HCT116 (cell line): ENCODE data around the gene MRFAP1L1. TPM values are rescaled to one million over a fixed set of nuclear protein-coding genes. Genes with fewer than 3 reads are reported as not detected.

ENCODE experiments used
- ATAC-seq: fragments of 200-7000 bp; cut with Tn5 transposase; 2 replicates; pipeline ENCODE4 v1.9.1; 2020; ENCODE audit warnings: mild to moderate bottlenecking, moderate library complexity
- BruUV-seq: library from RNA; stranded (reverse); fragments of 400-500 nt; replicated peaks from 2 replicates; lab custom pipeline; 2021; lab: Mats Ljungman, UMichigan
- CTCF ChIA-PET: fragments of 300-600 bp; sonication (Branson Sonifier 250); formaldehyde crosslinking; loops from one replicate; lab custom pipeline; 2021; ENCODE audit warnings: antibody characterized with exemption; lab: Charles Lee
- POLR2A ChIA-PET: fragments of 300-600, 350-600 bp; sonication (Branson Sonifier 250); formaldehyde crosslinking; loops from one replicate; lab custom pipeline; 2021; ENCODE audit warnings: antibody characterized with exemption; lab: Charles Lee
- RAD21 ChIA-PET, 2 experiments: fragments of 300-600 bp; sonication (Branson Sonifier 250); formaldehyde crosslinking; loops; one replicate each; lab custom pipeline; 2023; ENCODE audit warnings: low total read pairs in 2 of 2; ENCODE audit not compliant: uncharacterized antibody in 2 of 2, unreplicated experiment in 2 of 2, low non-redundant PET in 1 of 2; lab: Charles Lee
- DNase-seq: peaks from one replicate; pipeline ENCODE4 v3.0.0-alpha.2; 2010; ENCODE audit warnings: low read depth, low spot score
- H2AFZ ChIP-seq: fragments of 200-600 bp; shearing (Covaris generic), sonication (generic); 2 replicates; pipeline ENCODE4 v1.6.1; 2017; ENCODE audit warnings: low read depth, mixed run types, mixed read lengths, antibody characterized with exemption, low read length; ENCODE audit not compliant: poor library complexity, severe bottlenecking
- H3K27ac ChIP-seq: 2 replicates; pipeline ENCODE4 v1.5.1; 2012; ENCODE audit warnings: low read depth, low read length
- H3K27me3 ChIP-seq: fragments of 200-600 bp; sonication (generic); 2 replicates; pipeline ENCODE4 v1.6.1; 2016; ENCODE audit warnings: mixed run types, low read length, mixed read lengths; ENCODE audit not compliant: insufficient read depth
- H3K36me3 ChIP-seq, 2 experiments: fragments of 200-500 bp in 1 of 2; fragments of 200-600 bp in 1 of 2; sonication (Bioruptor generic) in 1 of 2; sonication (generic) in 1 of 2; 2 replicates each; pipeline versions ENCODE4 v1.5.1 to v1.6.1; 2014 to 2016; ENCODE audit warnings: low read length in 2 of 2, inconsistent platforms in 1 of 2, mixed read lengths in 1 of 2, mixed run types in 1 of 2; ENCODE audit not compliant: insufficient read depth in 2 of 2, control insufficient read depth in 1 of 2
- H3K4me1 ChIP-seq, 2 experiments: fragments of 200-600 bp in 1 of 2; sonication (generic) in 1 of 2; 2 replicates each; pipeline versions ENCODE4 v1.5.1 to v1.6.1; 2012 to 2017; ENCODE audit warnings: low read length in 2 of 2, inconsistent platforms in 1 of 2, mild to moderate bottlenecking in 1 of 2, mixed read lengths in 1 of 2, mixed run types in 1 of 2, moderate library complexity in 1 of 2; ENCODE audit not compliant: insufficient read depth in 2 of 2, control insufficient read depth in 1 of 2
- H3K4me2 ChIP-seq: fragments of 200-600 bp; sonication (generic); 2 replicates; pipeline ENCODE4 v1.6.1; 2017; ENCODE audit warnings: mixed run types, low read length, mixed read lengths
- H3K4me3 ChIP-seq, 2 experiments: fragments of 200-600 bp in 1 of 2; sonication (generic) in 1 of 2; replicated peaks in 1 of 2; 2 replicates each; pipeline ENCODE4 v1.5.1; 2011 to 2016; ENCODE audit warnings: low read length in 2 of 2, control low read depth in 1 of 2, low read depth in 1 of 2, mild to moderate bottlenecking in 1 of 2, mixed read lengths in 1 of 2, mixed run types in 1 of 2
- H3K79me2 ChIP-seq: fragments of 200-600 bp; sonication (generic); 2 replicates; pipeline ENCODE4 v1.6.1; 2017; ENCODE audit warnings: mild to moderate bottlenecking, mixed run types, low read length, moderate library complexity, mixed read lengths; ENCODE audit not compliant: insufficient read depth
- H3K9ac ChIP-seq: fragments of 200-600 bp; sonication (generic); 2 replicates; pipeline ENCODE4 v1.6.1; 2016; ENCODE audit warnings: low read length, mixed read lengths
- H3K9me2 ChIP-seq: fragments of 200-600 bp; sonication (generic), shearing (Covaris generic); 2 replicates; pipeline ENCODE4 v1.6.1; 2017; ENCODE audit warnings: mixed run types, mild to moderate bottlenecking, moderate library complexity; ENCODE audit not compliant: insufficient read depth
- H3K9me3 ChIP-seq, 2 experiments: fragments of 200-500 bp in 1 of 2; fragments of 200-600 bp in 1 of 2; sonication (Bioruptor generic) in 1 of 2; sonication (generic) in 1 of 2; 2 replicates each; pipeline ENCODE4 v1.6.1; 2014 to 2017; ENCODE audit warnings: low read length in 2 of 2, mixed read lengths in 2 of 2, inconsistent platforms in 1 of 2, low read depth in 1 of 2, mild to moderate bottlenecking in 1 of 2, mixed run types in 1 of 2, moderate library complexity in 1 of 2; ENCODE audit not compliant: control insufficient read depth in 1 of 2, insufficient read depth in 1 of 2
- H4K20me1 ChIP-seq: fragments of 200-600 bp; sonication (generic), shearing (Covaris generic); 2 replicates; pipeline ENCODE4 v1.6.1; 2017; ENCODE audit warnings: mixed run types, mild to moderate bottlenecking, moderate library complexity; ENCODE audit not compliant: insufficient read depth
- ATF3 ChIP-seq: IDR thresholded peaks from 2 replicates; pipeline ENCODE4 v1.6.1; 2012
- CBX3 ChIP-seq: IDR thresholded peaks from 2 replicates; pipeline ENCODE4 v1.6.1; 2012; ENCODE audit warnings: low read depth
- CEBPB ChIP-seq: IDR thresholded peaks from 2 replicates; pipeline ENCODE4 v1.6.1; 2012; ENCODE audit warnings: low read depth
- CTCF ChIP-seq, 3 experiments: fragments of 200-600 bp in 1 of 3; sonication (generic) in 1 of 3; IDR thresholded peaks in 2 of 3; conservative IDR thresholded peaks in 1 of 3; 2 replicates each; pipeline ENCODE4 v1.5.1; 2012 to 2017; ENCODE audit warnings: low read depth in 2 of 3, low read length in 2 of 3, antibody characterized with exemption in 1 of 3, borderline replicate concordance in 1 of 3, control low read depth in 1 of 3, mild to moderate bottlenecking in 1 of 3, mixed read lengths in 1 of 3, mixed run types in 1 of 3, moderate library complexity in 1 of 3; ENCODE audit not compliant: insufficient read depth in 1 of 3
- EGR1 ChIP-seq: IDR thresholded peaks from 2 replicates; pipeline ENCODE4 v1.6.1; 2012; ENCODE audit warnings: low read depth
- EZH2 ChIP-seq: fragments of 200-600 bp; sonication (generic); IDR thresholded peaks from 2 replicates; pipeline ENCODE4 v1.6.1; 2017; ENCODE audit warnings: antibody characterized with exemption, mixed run types
- EZH2phosphoT487 ChIP-seq: fragments of 200-600 bp; IDR thresholded peaks from 2 replicates; pipeline ENCODE4 v1.6.1; 2018; ENCODE audit warnings: antibody characterized with exemption, borderline replicate concordance
- FOSL1 ChIP-seq: IDR thresholded peaks from 2 replicates; pipeline ENCODE4 v1.6.1; 2012; ENCODE audit warnings: low read depth
- JUND ChIP-seq: IDR thresholded peaks from 2 replicates; pipeline ENCODE4 v1.6.1; 2012
- POLR2A ChIP-seq: IDR thresholded peaks from 2 replicates; pipeline ENCODE4 v1.7.0; 2011; ENCODE audit warnings: borderline replicate concordance; ENCODE audit not compliant: insufficient read depth, insufficient read length; ENCODE audit errors: extremely low read depth
- RAD21 ChIP-seq: IDR thresholded peaks from 2 replicates; pipeline ENCODE4 v1.6.1; 2012; ENCODE audit warnings: low read depth, mild to moderate bottlenecking
- SIN3A ChIP-seq: IDR thresholded peaks from 2 replicates; pipeline ENCODE4 v1.6.1; 2012; ENCODE audit warnings: low read depth
- SP1 ChIP-seq: IDR thresholded peaks from 2 replicates; pipeline ENCODE4 v1.6.1; 2012; ENCODE audit warnings: low read depth
- TCF7L2 ChIP-seq: IDR thresholded peaks from 2 replicates; pipeline ENCODE4 v1.7.0; 2011; ENCODE audit warnings: borderline replicate concordance, inconsistent platforms; ENCODE audit not compliant: insufficient read depth, insufficient read length; ENCODE audit errors: extremely low read depth
- ZBTB33 ChIP-seq: IDR thresholded peaks from 2 replicates; pipeline ENCODE4 v1.6.1; 2011; ENCODE audit warnings: mild to moderate bottlenecking, low read length, moderate library complexity; ENCODE audit not compliant: insufficient replicate concordance; ENCODE audit errors: extremely low read depth
- ZFX ChIP-seq: fragments of 450-650 bp; IDR thresholded peaks from 2 replicates; pipeline ENCODE4 v1.6.1; 2017
- ZNF274 ChIP-seq: fragments of 200-500 bp; sonication (Bioruptor generic); IDR thresholded peaks from 2 replicates; pipeline ENCODE4 v1.6.1; 2014; ENCODE audit warnings: mild to moderate bottlenecking, low read depth, low read length, inconsistent platforms
- intact Hi-C: fragments of 100-400 bp; cut with micrococcal nuclease; formaldehyde crosslinking; loops from 2 replicates; pipeline ENCODE4 v1.10.0; 2022
- total RNA-seq: library from RNA; stranded (reverse); gene quantifications from one replicate; pipeline ENCODE4 v1.2.1, GENCODE V29; 2021; ENCODE audit not compliant: unreplicated experiment

The MRFAP1L1 gene
- total RNA-seq, 1 experiment from 2014 or later, result 43.0 TPM

GRCh38 chr4:6728320-6729029 lies 18.8 kb upstream of the MRFAP1L1 start:
- no peak for ATAC-seq
- H3K79me2 ChIP-seq, result no peaks in the 10 kb centered on the region
- no peak overlapping the region for H2AFZ ChIP-seq
- DNase-seq, result no peak
- ChIA-PET RAD21 (no interaction called here), POLR2A (no interaction called here), CTCF (no interaction called here)
- H3K4me1 ChIP-seq, result peaks cover 12 to 27% of the 10 kb centered on the region in 2 experiments
- H3K9me2 ChIP-seq, result no peaks in the 10 kb centered on the region
- no peak overlapping the region for H3K4me2 ChIP-seq
- no peak for TF ChIP-seq JUND
- no TSS peak for BruUV-seq
- H3K4me3 ChIP-seq, result no peak overlapping the region
- no peaks in the 10 kb centered on the region for H3K27me3 ChIP-seq
- H3K27ac ChIP-seq, result no peak overlapping the region
- no peaks in the 10 kb centered on the region for H3K36me3 ChIP-seq
- H4K20me1 ChIP-seq, result no peaks in the 10 kb centered on the region
- intact Hi-C loops, result loop anchor here (10.0 kb wide), 1 partner anchor 246 kb away; no protein-coding TSS in a partner anchor
- no peak overlapping the region for H3K9ac ChIP-seq
- no peaks in the 10 kb centered on the region for H3K9me3 ChIP-seq

- H3K9me2 ChIP-seq, result no peaks in the 10 kb centered on the region
- H4K20me1 ChIP-seq, result no peaks in the 10 kb centered on the region
- H3K4me3 ChIP-seq, result no peak overlapping the region
- no peaks in the 10 kb centered on the region for H3K9me3 ChIP-seq
- BruUV-seq, result no TSS peak
- H3K27me3 ChIP-seq, result no peaks in the 10 kb centered on the region
- H3K36me3 ChIP-seq, result no peaks in the 10 kb centered on the region
- ChIA-PET CTCF (no interaction called here), RAD21 (no interaction called here), POLR2A (no interaction called here)
- no peak overlapping the region for H3K27ac ChIP-seq
- H3K4me2 ChIP-seq, result no peak overlapping the region
- peaks cover 10 to 22% of the 10 kb centered on the region in 2 experiments for H3K4me1 ChIP-seq
- no peak for DNase-seq
- H3K79me2 ChIP-seq, result no peaks in the 10 kb centered on the region
- intact Hi-C loops, result loop anchor here (10.0 kb wide), 1 partner anchor 247 kb away; no protein-coding TSS in a partner anchor
- no peak overlapping the region for H3K9ac ChIP-seq
- H2AFZ ChIP-seq, result no peak overlapping the region
- no peak for ATAC-seq
- no peak for TF ChIP-seq ZBTB33
- TF ChIP-seq FOSL1, result no peak
- TF ChIP-seq SIN3A, result no peak
- TF ChIP-seq POLR2A, result no peak
- no peak for TF ChIP-seq CEBPB
- no peak for TF ChIP-seq EZH2phosphoT487
- no peak for TF ChIP-seq CBX3
- no peak for TF ChIP-seq ZFX
- no peak for TF ChIP-seq CTCF (IDR thresholded peaks at IDR 0.05 in 2 of 3, conservative IDR thresholded peaks at IDR 0.05 in 1 of 3; ENCODE audit: borderline replicate concordance in 1 of 3, insufficient read depth in 1 of 3, low read depth in 2 of 3, low read length in 2 of 3)
- no peak for TF ChIP-seq SP1
- no peak for TF ChIP-seq EGR1
- no peak for TF ChIP-seq ZNF274
- TF ChIP-seq ATF3, result no peak
- TF ChIP-seq RAD21, result no peak
- no peak for TF ChIP-seq TCF7L2
- no peak for TF ChIP-seq EZH2
These were observed 18.2 kb upstream of the MRFAP1L1 start for GRCh38 chr4:6727943-6728250.
